HG03432 (cell line): ENCODE results near the gene UFC1.
"Not testable (repeated sequence)": the region's sequence is repeated elsewhere in the genome, so short reads cannot be mapped to it uniquely, and the experiment has no call there.

Experiments
- ATAC-seq: cut with Tn5 transposase; IDR thresholded peaks from one replicate; pipeline ENCODE4 v1.9.1; 2021; ENCODE audit warnings: mild to moderate bottlenecking, moderate library complexity; ENCODE audit not compliant: unreplicated experiment

The UFC1 gene

DNA sequence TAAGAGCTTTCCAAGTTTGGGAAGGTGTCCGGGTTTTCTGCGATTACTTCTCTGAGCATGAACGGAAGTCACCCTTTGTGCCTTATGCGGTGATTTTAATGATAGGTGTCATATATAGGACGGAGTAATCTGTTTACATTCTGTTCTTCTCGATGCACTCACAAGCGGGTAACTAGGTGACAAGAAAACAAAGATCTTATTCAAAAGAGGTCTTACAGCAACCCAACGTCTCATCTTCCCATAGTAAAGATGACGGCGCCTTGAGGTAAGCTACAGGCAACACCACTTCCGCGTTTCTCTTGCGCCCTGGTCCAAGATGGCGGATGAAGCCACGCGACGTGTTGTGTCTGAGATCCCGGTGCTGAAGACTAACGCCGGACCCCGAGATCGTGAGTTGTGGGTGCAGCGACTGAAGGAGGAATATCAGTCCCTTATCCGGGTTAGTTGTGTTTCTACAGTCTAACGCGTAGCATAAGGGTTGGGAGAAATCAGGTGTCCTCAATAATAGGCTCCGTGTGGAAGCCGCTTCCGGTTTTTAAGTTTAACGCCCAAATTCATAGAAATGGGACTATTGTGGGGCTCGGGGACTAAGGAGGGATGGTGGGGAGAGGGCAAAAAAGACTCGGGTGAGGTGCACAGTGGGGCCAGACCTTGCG lies at the start of gene UFC1:
TSS of gene UFC1 (plus strand) at position 297 of the 656 bp plus-strand sequence. CDS start at position 317, 20 bp downstream.
- ATAC-seq: peak; percentile 90

DNA sequence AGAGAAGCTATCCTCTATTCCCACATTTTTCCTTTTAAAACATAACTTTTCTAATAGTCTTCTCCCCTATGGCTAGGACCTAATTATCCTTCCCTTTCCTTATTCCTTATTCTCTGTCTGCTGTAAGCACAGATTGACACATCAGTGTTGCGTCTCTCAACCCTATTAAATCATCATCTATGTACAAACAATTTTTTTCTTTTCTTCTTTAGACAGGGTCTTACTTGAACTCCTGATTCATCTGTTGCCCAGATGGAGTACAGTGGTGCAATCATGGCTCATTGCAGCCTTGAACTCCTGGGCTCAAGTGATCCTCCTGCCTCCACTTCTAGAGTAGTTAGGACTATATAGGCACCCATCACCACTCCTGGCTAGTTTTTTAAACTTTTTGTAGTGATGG lies 47.3 kb upstream of the UFC1 start:
- ATAC-seq: no peak

GRCh38 chr1:161111117-161111516 lies 42.7 kb upstream of the UFC1 start:
- ATAC-seq: no peak

DNA sequence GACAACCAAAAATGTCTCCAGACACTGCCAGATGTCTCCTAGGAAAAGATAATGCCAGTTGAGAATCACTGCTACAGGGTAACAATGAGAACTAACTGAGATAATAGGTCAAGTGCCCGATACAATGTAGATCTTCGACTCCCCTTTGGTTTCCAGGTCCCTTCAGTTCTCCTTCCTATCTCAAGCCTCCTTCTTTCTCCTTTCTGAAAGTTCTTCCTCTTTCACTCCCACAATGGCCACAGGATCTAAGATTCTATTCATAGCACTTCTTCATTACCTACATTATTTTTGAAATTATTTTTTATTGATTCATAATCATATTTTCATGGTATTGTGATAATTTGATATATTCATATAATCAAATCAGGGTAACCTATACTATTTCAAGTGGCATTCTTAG lies 42.3 kb upstream of the UFC1 start:
- no peak for ATAC-seq

DNA sequence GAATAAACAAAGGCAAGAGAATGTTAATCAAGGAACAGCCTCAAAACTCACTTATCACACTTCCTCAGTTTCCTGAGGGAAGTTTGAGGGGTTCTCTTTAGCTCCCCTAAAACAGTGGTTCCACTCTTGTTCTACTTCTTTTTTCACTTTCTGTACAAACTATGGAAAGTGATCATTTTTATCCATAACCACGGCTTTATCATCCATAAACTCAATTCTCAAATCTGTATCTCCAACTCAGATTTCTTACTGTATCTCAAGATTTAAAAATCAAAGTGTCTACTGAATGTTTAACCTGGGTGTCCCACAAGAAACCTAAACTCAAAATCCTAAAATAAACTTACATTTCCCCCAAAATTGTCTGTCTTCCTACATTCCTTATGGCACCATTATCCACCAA lies 39.9 kb upstream of the UFC1 start:
- no peak for ATAC-seq

DNA sequence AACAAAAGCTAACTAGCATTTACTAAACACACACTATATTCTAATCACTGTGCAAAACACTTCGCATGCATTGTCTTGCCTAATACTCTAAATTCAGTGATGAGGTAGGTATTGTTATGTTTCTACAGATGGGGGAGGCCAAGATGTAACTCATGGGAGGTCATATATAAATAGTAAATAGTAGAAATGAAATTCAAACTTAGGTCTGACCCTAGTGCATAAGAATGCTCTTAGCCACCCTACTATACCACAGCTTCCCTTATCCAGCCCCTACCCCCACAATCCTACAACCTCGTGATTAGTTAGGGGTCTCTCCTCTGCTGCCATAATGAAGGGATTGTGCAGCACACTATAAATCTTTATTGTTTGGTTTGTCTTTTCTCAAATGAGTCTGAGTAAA lies 39.2 kb upstream of the UFC1 start:
- no peak for ATAC-seq

DNA sequence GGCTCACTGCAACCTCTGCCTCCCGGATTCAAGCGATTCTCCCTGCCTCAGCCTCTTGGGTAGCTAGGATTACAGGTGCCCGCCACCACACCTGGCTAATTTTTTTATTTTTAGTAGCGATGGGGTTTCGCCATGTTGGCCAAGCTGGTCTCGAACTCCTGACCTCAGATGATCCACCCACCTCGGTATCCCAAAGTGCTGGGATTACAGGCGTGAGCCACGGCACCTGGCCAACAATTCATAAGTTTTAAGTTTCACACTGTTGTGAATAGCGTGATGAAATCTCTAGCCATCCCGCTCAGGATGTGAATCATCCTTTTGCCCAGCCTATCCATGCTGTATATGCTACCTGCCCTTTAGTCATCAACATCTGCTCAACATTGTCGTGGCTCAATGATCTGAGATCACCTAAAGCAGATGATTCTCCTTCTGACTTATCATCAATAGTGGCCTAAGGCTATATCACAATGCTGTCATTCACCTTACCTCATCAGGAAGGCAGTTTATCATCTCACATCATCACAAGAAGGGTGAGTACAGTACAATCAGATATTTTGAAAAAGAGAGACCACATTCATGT lies 38.6 kb upstream of the UFC1 start:
- ATAC-seq: no peak

GRCh38 chr1:161115961-161116360 lies 37.8 kb upstream of the UFC1 start:
- not testable (repeated sequence) for ATAC-seq

- ATAC-seq: peak; percentile 86
Measured at GRCh38 chr1:161117759-161118581, 35.8 kb upstream of the UFC1 start, which contains the start of the genes NIT1 and PFDN2. NIT1 (plus strand) TSS chr1:161118105; CDS start chr1:161118177, 72 bp downstream. PFDN2 (minus strand) TSS chr1:161118037; CDS start chr1:161118026, 11 bp downstream.

DNA sequence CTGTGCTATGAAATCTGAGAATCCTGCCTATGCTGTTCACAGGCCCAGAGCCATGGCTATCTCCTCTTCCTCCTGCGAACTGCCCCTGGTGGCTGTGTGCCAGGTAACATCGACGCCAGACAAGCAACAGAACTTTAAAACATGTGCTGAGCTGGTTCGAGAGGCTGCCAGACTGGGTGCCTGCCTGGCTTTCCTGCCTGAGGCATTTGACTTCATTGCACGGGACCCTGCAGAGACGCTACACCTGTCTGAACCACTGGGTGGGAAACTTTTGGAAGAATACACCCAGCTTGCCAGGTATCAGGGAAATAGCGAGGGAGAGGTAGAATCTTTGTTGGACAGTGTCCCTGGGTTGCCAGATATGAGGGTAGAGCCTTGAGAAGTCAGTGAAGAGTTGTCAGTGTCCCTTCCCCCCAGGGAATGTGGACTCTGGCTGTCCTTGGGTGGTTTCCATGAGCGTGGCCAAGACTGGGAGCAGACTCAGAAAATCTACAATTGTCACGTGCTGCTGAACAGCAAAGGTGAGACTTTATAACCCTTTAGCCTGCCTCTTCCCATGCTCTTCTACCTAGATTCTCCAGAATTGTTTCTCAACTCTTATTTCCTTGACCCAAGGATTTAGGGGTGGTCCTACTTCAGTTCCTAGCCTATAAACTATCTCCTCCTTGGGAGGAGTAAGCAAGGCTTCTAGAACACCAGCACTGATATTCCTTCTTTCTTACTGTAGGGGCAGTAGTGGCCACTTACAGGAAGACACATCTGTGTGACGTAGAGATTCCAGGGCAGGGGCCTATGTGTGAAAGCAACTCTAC lies 34.5 kb upstream of the UFC1 start:
- ATAC-seq: peak; percentile 57

- ATAC-seq: no peak
Measured at GRCh38 chr1:161121042-161121650, 32.6 kb upstream of the UFC1 start.

DNA sequence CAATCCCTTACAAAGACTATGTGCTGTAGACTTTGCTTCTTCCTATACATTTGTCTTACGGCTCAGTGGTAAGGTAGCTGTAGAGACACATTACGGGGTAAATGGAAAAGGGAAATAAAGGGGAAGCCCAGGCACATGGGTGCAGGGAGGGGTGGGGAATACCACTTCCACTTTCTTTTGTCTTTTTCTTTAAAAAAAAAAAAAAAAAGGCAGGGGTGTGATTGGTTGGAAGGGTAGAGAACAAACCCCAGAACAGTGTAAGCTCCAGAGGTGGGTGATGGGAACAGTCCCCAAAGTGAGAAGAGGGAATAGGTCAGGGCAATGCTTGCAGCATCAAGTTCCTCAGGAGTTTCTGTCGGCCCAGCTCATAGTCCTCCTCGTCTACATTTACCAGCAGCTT lies 31.9 kb upstream of the UFC1 start:
- no peak for ATAC-seq

- no peak for ATAC-seq
Measured at GRCh38 chr1:161122967-161123366, 30.8 kb upstream of the UFC1 start.

DNA sequence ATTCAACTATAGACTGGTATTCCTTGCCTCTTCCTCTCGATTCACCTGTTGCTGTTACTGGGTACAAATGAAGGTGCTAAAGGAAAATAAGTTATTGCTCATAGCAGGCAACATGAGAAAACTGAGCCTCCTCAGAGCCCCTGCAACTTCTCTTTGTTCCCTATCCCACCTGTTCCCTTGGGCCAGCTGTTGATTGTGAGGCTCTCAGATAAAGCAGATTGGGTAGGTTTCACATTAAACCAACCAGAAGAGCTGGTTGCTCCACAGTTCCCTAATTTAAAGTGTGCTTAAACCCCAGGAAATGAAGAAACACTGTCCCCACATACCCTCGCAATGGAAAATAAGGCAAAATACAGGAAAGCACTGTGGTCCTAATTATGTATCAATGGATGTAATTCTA lies 26.1 kb upstream of the UFC1 start:
- no peak for ATAC-seq

DNA sequence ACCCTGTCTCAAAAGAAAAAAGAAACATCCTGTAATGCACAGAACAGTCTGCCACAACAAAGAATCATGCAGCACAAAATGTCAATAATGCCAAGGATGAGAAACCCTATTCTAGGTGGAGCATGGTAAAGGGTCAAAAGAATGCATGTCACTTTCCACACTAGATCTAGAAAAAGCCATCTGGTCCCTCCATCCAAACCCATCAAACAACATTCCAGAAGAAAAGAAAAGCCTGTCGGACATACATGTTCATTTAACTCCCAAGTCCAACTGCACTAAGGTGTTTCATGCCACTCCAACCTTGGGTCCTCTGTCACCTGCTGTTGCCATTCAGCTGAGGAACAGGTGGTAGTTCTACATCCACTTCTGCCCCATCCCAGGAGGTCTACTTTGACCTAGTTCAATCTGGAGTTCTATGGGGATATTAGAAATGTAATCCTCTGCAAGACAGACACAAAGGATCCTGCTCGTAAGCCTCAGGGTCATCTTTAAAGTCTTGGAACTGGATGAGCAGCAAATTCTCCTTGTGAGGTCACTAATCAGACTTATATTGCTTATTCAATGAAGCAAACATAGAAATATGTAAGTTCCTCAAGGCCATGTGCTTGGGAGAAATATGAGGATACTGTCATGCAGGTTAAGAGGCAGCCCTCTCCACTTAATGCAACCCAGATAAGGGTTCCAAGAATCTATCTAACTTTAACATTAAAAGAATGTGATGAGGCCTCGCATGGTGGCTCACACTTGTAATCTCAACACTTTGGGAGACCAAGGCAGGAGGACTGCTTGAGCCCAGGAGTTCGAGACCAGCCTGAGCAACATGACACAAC lies 25.0 kb upstream of the UFC1 start:
- no peak for ATAC-seq

DNA sequence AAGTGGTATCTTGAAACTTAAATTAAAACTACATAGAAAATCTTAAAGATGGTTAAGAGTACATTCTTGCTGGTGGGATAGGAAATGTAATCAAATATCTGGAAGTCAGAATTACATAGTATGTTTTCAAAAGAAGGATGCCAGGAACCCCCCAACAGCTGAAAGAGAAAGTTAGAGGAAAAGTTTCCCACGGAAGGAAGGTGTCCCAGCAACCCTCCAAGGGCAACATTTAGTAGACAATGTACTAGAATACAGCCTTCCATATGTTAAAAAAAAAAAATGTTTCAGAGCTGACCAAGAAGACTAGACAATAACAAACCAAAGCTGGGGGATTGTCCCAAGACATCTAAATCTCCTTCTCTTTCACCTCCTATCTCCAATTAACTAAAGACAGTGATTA lies 23.5 kb upstream of the UFC1 start:
- ATAC-seq: no peak

DNA sequence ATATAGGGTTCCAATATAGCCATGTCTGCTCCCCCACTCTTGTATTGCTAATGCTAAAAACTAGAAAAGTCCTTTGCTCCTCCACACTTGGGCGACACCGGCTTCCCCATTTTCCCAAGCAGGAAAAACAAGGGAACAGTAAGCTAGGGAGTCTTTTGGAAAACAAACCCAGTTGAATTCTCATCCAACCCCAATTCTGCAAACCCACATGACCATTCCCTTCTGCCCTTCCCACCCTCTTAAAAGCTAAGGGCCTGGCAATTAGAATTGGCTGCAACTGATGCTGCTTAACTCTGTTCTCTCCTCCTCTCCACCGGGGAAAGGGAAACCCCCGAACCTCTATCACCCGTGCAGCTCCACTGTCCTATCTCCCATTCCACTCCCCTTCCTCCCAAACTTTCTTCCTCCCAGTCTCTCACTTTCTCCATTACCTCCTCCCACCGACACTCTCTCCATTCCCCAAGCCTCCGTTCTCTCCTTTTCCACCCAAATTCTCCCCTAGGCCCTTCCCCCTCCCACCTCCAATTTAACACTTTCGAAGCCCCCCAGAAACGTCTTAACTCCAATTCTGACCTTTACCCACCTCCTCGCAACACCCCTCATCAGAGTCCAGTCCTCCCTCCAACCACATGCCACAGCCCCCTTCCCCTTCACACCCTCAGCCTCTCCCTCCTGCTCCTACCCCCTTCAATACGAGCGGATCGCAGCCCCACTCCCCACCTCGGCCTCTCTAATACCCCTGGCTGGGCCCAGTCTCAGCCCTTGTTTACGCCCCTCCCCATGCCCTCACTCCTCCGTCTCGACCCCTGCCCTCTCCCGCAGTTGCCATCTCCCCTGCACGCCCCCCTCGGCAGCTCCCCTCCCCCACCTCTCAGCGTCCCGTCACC lies 22.0 kb upstream of the UFC1 start:
- no peak for ATAC-seq

DNA sequence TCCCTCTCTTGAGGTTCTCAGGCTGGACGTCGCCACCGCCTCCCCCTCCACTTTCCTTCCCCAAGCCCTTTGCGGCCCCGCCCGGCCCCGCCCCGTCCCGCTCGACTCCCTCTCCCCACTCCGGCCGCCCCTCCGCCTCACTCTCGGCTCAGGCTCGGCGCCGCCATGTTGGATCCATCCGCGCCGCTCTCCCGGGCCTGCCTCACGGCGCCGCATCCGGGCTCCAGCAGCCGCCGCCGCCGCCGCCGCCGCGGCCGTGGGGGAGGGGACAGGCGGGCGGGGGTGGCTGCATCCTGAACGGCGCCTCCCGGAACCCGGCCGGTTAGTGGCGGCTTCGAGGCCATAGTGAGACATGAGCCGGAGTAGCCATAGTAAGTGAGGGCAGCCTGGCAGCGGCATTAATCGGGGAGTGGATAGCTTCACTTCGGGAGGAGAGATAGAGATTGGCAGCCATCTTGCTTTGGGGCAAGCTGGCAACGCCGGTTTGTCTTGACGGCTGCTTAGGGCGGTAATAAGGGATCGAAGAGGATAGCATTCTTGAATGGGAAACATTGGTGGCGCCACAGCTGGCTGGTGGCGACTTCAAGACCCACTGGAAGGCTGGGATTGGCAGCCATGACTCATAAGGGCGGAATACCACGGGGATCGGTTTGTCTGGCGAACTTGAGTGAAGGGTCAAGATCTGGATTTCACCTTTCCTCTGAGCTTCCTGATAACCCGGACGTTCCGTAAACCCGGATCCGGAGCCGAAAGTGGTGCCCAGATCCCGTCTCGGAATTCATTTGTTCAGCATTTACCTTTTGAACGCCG lies 21.2 kb upstream of the UFC1 start, which contains the start of gene DEDD:
TSS of gene DEDD (minus strand) at position 258 of the 810 bp plus-strand sequence. CDS start 8,205 bp downstream, outside the sequence.
- ATAC-seq: peak; percentile 95
